ENCODE data around the gene DCC. TPM values are rescaled to one million over a fixed set of nuclear protein-coding genes. Genes with fewer than 3 reads are reported as not detected.

Gene DCC
- polyA plus RNA-seq, 1 experiment: 0.67 TPM

DNA sequence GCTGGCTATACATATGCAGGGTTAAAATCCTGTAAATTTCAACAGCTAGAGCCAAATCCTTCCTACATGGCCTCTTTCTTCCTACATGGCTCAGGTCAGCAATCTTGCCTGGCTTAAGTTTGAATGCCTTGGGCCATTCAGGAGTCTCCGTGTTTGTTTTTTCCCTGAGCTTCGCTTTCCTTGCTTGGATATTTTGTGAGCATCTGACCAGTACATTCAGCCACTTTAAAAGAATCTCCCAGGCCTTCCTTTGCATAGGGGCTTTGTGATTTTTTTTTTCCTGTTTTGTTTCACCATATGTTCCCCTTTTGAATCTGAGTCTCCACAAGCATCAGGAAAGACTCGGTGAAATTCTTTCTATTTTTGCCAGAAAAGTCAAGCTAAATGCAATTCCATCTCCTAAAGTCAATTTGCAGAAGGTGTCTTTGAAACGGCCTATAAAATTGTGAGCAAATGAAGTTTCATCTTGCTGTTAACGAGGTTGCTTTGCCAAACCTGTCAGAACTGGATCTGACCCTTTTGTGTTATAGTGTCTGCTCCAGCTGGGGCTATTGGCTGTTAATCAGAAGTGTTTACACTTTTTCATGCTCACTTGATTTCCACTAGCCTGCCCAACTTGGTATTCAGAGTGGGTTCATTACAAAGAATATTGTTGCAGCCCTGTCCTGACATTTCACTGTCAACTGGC, 256.9 kb downstream of the DCC start:
- CTCF ChIA-PET: no interaction called here
- Histone ChIP-seq H3K9me3 (ENCODE audit: control insufficient read depth, insufficient read depth, low read length) (no peaks in the 10 kb centered on the region), H3K27me3 (ENCODE audit: control insufficient read depth, insufficient read depth, low read length) (no peaks in the 10 kb centered on the region), H3K27ac (ENCODE audit: low read depth, low read length) (no peak overlapping the region), H3K4me3 (ENCODE audit: low read depth, low read length) (no peak overlapping the region)
- POLR2A ChIA-PET: no interaction called here
- TF ChIP-seq, protein P1, sequence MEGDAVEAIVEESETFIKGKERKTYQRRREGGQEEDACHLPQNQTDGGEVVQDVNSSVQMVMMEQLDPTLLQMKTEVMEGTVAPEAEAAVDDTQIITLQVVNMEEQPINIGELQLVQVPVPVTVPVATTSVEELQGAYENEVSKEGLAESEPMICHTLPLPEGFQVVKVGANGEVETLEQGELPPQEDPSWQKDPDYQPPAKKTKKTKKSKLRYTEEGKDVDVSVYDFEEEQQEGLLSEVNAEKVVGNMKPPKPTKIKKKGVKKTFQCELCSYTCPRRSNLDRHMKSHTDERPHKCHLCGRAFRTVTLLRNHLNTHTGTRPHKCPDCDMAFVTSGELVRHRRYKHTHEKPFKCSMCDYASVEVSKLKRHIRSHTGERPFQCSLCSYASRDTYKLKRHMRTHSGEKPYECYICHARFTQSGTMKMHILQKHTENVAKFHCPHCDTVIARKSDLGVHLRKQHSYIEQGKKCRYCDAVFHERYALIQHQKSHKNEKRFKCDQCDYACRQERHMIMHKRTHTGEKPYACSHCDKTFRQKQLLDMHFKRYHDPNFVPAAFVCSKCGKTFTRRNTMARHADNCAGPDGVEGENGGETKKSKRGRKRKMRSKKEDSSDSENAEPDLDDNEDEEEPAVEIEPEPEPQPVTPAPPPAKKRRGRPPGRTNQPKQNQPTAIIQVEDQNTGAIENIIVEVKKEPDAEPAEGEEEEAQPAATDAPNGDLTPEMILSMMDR (IDR thresholded peaks at IDR 0.05; ENCODE audit: low read depth, low read length): no peak
- DNase-seq (ENCODE audit: low read depth, low spot score): no peak

DNA sequence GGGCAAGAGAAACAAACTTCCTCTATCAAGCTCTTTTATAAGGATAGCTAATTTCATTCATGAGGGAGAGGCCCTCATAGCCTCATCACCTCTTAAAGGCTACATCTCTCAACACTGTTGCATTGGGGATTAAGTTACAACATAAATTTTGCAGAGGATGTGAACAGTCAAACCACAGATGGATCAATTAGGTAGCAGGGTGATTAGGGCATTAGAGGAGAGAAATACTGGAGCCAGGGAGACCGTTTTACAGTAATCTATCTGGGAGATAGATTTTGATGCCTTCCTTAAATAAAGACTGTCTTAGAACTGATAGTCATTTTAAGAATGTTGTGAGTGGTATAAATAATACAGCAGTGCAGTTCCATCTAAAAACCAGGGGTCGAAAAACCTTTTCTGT, 258.9 kb downstream of the DCC start:
- TF ChIP-seq, protein P1 (IDR thresholded peaks at IDR 0.05; ENCODE audit: low read depth, low read length): no peak
- no peaks in the 10 kb centered on the region for H3K9me3 ChIP-seq (ENCODE audit: control insufficient read depth, insufficient read depth, low read length)
- no peak overlapping the region for H3K4me3 ChIP-seq (ENCODE audit: low read depth, low read length)
- ChIA-PET POLR2A (no interaction called here), CTCF (no interaction called here)
- DNase-seq (ENCODE audit: low read depth, low spot score): no peak
- H3K27ac ChIP-seq (ENCODE audit: low read depth, low read length): no peak overlapping the region
- no peaks in the 10 kb centered on the region for H3K27me3 ChIP-seq (ENCODE audit: control insufficient read depth, insufficient read depth, low read length)

DNA sequence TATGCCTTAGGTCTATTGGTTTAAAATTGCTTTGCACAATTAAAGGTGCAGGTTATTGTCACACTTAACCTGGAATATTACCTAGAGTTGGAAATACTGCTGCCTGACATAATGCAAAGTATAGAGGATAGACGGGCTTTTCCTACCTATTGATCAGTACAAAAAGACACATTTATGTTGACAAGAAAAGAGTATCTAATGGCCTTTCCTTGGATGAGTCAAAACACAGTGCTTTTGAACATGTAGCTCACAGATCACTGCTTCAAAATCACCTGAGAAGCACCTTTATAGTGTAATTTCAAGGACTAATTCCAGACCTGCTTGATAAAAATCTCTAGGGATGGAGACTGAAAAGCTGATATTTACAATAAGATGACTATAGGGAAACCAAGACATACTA, 262.8 kb downstream of the DCC start:
- TF ChIP-seq, protein P1 (IDR thresholded peaks at IDR 0.05; ENCODE audit: low read depth, low read length): no peak
- no peak for DNase-seq (ENCODE audit: low read depth, low spot score)
- Histone ChIP-seq H3K4me3 (ENCODE audit: low read depth, low read length) (no peak overlapping the region), H3K27ac (ENCODE audit: low read depth, low read length) (no peak overlapping the region), H3K9me3 (ENCODE audit: control insufficient read depth, insufficient read depth, low read length) (no peaks in the 10 kb centered on the region), H3K27me3 (ENCODE audit: control insufficient read depth, insufficient read depth, low read length) (no peaks in the 10 kb centered on the region)
- ChIA-PET POLR2A (no interaction called here), CTCF (no interaction called here)

DNA sequence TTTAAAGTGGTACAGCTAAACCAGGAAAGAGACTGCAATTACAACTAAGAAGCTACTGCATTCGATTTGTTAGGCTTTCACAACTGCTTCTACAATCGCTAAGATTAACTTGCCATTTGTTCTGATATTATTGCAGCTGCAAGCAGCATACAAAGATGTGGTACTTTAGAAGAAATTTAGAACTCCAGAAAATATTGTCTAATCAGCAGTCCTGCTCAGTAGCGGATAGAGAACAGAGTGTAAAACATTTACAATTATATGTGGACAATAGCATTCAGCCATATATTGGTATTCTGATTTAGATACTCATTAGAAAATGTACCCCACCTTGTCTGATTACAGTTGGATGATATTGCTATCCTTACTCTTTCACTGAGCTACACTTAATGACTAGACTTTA, 265.3 kb downstream of the DCC start:
- Histone ChIP-seq H3K9me3 (ENCODE audit: control insufficient read depth, insufficient read depth, low read length) (no peaks in the 10 kb centered on the region), H3K27ac (ENCODE audit: low read depth, low read length) (no peak overlapping the region), H3K4me3 (ENCODE audit: low read depth, low read length) (no peak overlapping the region), H3K27me3 (ENCODE audit: control insufficient read depth, insufficient read depth, low read length) (no peaks in the 10 kb centered on the region)
- ChIA-PET POLR2A (no interaction called here), CTCF (interaction anchor here (0.6 kb wide), 1 partner anchor 16 kb away, joined by 3 read pairs; no protein-coding TSS in a partner anchor)
- TF ChIP-seq, protein P1 (IDR thresholded peaks at IDR 0.05; ENCODE audit: low read depth, low read length): no peak
- no peak for DNase-seq (ENCODE audit: low read depth, low spot score)

DNA sequence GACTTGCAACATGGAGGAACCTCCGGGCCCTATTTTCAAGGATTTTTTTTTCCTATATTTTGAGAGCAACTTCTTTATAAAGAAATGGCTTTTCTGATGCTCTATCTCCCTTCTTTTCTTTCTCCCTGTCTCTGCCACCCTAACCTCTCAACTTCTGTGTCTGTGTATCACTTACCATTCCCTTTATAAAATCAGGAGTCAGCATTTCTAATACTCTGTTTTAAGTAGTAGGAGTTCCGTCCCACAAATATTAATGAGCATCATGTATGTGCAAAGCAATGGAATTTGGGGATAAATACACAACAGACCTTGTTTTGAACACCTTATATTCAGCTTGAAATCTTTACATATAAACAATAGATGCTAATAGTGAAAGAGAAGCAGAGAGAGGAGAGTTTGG, 268.0 kb downstream of the DCC start:
- POLR2A ChIA-PET: no interaction called here
- no peaks in the 10 kb centered on the region for H3K27me3 ChIP-seq (ENCODE audit: control insufficient read depth, insufficient read depth, low read length)
- CTCF ChIA-PET: no interaction called here
- H3K9me3 ChIP-seq (ENCODE audit: control insufficient read depth, insufficient read depth, low read length): no peaks in the 10 kb centered on the region
- TF ChIP-seq, protein P1 (IDR thresholded peaks at IDR 0.05; ENCODE audit: low read depth, low read length): no peak
- DNase-seq (ENCODE audit: low read depth, low spot score): no peak
- no peak overlapping the region for H3K4me3 ChIP-seq (ENCODE audit: low read depth, low read length)
- no peak overlapping the region for H3K27ac ChIP-seq (ENCODE audit: low read depth, low read length)

All from AG04450 (cell line).